ENCODE results near the gene HPX. TPM values are rescaled to one million over a fixed set of nuclear protein-coding genes. Genes with fewer than 3 reads are reported as not detected.

HPX gene
- total RNA-seq, 1 donor from 2014 or later = 1.7 TPM

- peaks cover 17% of the 10 kb centered on the region for H3K36me3 ChIP-seq (ENCODE audit: insufficient read depth, low read length)
- H3K36me3 Mint-ChIP-seq (ENCODE audit: low read depth, unreplicated experiment) = peaks cover 18% of the 10 kb centered on the region
- H3K9ac ChIP-seq (ENCODE audit: low read length) = peak overlapping the region; percentile 90
- DNase-seq (ENCODE audit: low read depth) = no peak
- peaks cover 41% of the 10 kb centered on the region for H3K79me2 ChIP-seq (ENCODE audit: insufficient read depth, low read length)
- H3K27ac Mint-ChIP-seq (ENCODE audit: unreplicated experiment) = peak overlapping the region; percentile 96
- no peaks in the 10 kb centered on the region for H3K27me3 Mint-ChIP-seq (ENCODE audit: low read depth, unreplicated experiment)
- peaks cover 25% of the 10 kb centered on the region for H4K20me1 ChIP-seq (ENCODE audit: insufficient read depth, low read length)
- no peaks in the 10 kb centered on the region for H3K9me3 Mint-ChIP-seq (ENCODE audit: unreplicated experiment)
- H3K4me3 Mint-ChIP-seq (ENCODE audit: unreplicated experiment) = peak overlapping the region; percentile 86
- no peaks in the 10 kb centered on the region for H3K9me3 ChIP-seq (ENCODE audit: insufficient read depth, low read depth, low read length)
- H2AFZ ChIP-seq (ENCODE audit: low read depth, low read length) = no peak overlapping the region
- peaks cover 14% of the 10 kb centered on the region for H3K4me1 ChIP-seq (ENCODE audit: insufficient read depth, low read length)
- peak overlapping the region; percentile 75 for H3K4me3 ChIP-seq (ENCODE audit: insufficient read depth, low read depth, low read length)
- H3K4me1 Mint-ChIP-seq (ENCODE audit: low read depth, unreplicated experiment) = peaks cover 17% of the 10 kb centered on the region
- H3K27me3 ChIP-seq (ENCODE audit: insufficient read depth, low read length) = no peaks in the 10 kb centered on the region
- TF ChIP-seq, protein P1, sequence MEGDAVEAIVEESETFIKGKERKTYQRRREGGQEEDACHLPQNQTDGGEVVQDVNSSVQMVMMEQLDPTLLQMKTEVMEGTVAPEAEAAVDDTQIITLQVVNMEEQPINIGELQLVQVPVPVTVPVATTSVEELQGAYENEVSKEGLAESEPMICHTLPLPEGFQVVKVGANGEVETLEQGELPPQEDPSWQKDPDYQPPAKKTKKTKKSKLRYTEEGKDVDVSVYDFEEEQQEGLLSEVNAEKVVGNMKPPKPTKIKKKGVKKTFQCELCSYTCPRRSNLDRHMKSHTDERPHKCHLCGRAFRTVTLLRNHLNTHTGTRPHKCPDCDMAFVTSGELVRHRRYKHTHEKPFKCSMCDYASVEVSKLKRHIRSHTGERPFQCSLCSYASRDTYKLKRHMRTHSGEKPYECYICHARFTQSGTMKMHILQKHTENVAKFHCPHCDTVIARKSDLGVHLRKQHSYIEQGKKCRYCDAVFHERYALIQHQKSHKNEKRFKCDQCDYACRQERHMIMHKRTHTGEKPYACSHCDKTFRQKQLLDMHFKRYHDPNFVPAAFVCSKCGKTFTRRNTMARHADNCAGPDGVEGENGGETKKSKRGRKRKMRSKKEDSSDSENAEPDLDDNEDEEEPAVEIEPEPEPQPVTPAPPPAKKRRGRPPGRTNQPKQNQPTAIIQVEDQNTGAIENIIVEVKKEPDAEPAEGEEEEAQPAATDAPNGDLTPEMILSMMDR (IDR thresholded peaks at IDR 0.05; ENCODE audit: insufficient read depth, low read depth, low read length) = no peak
- no peak for TF ChIP-seq EZH2 (IDR thresholded peaks at IDR 0.05; ENCODE audit: insufficient read depth, low read length)
- peak overlapping the region; percentile 94 for H3K4me2 ChIP-seq (ENCODE audit: low read length)
- H3K27ac ChIP-seq (ENCODE audit: low read depth, low read length) = peak overlapping the region; percentile 81
- FAIRE-seq = no peak
Observed at GRCh38 chr11:6474806-6475500, 34.2 kb upstream of the HPX start.

- no peaks in the 10 kb centered on the region for H3K9me3 Mint-ChIP-seq (ENCODE audit: unreplicated experiment)
- H3K4me3 Mint-ChIP-seq (ENCODE audit: unreplicated experiment) = peak overlapping the region; percentile 86
- no peak for FAIRE-seq
- H3K4me1 Mint-ChIP-seq (ENCODE audit: low read depth, unreplicated experiment) = peaks cover 12% of the 10 kb centered on the region
- peaks cover 18% of the 10 kb centered on the region for H3K36me3 Mint-ChIP-seq (ENCODE audit: low read depth, unreplicated experiment)
- H4K20me1 ChIP-seq (ENCODE audit: insufficient read depth, low read length) = peaks cover 29% of the 10 kb centered on the region
- H3K36me3 ChIP-seq (ENCODE audit: insufficient read depth, low read length) = peaks cover 17% of the 10 kb centered on the region
- H3K27ac Mint-ChIP-seq (ENCODE audit: unreplicated experiment) = peak overlapping the region; percentile 96
- no peaks in the 10 kb centered on the region for H3K27me3 ChIP-seq (ENCODE audit: insufficient read depth, low read length)
- DNase-seq (ENCODE audit: low read depth) = no peak
- TF ChIP-seq, protein P1 (IDR thresholded peaks at IDR 0.05; ENCODE audit: insufficient read depth, low read depth, low read length) = peak; percentile 2
- no peak for TF ChIP-seq EZH2 (IDR thresholded peaks at IDR 0.05; ENCODE audit: insufficient read depth, low read length)
- H3K4me1 ChIP-seq (ENCODE audit: insufficient read depth, low read length) = peaks cover 11% of the 10 kb centered on the region
- H3K4me2 ChIP-seq (ENCODE audit: low read length) = peak overlapping the region; percentile 94
- no peaks in the 10 kb centered on the region for H3K27me3 Mint-ChIP-seq (ENCODE audit: low read depth, unreplicated experiment)
- H3K9me3 ChIP-seq (ENCODE audit: insufficient read depth, low read depth, low read length) = no peaks in the 10 kb centered on the region
- H3K9ac ChIP-seq (ENCODE audit: low read length) = peak overlapping the region; percentile 90
- H3K79me2 ChIP-seq (ENCODE audit: insufficient read depth, low read length) = peaks cover 40% of the 10 kb centered on the region
- H2AFZ ChIP-seq (ENCODE audit: low read depth, low read length) = peak overlapping the region; percentile 83
- peak overlapping the region; percentile 81 for H3K27ac ChIP-seq (ENCODE audit: low read depth, low read length)
- H3K4me3 ChIP-seq (ENCODE audit: insufficient read depth, low read depth, low read length) = peak overlapping the region; percentile 75
Observed at GRCh38 chr11:6474413-6474792, 33.6 kb upstream of the HPX start.

Measured in astrocyte (in vitro differentiated cells and primary cell).